ENCODE data around the gene TSPAN12.
"Not testable (repeated sequence)": the region's sequence is repeated elsewhere in the genome, so short reads cannot be mapped to it uniquely, and the experiment has no call there.

The TSPAN12 gene

DNA sequence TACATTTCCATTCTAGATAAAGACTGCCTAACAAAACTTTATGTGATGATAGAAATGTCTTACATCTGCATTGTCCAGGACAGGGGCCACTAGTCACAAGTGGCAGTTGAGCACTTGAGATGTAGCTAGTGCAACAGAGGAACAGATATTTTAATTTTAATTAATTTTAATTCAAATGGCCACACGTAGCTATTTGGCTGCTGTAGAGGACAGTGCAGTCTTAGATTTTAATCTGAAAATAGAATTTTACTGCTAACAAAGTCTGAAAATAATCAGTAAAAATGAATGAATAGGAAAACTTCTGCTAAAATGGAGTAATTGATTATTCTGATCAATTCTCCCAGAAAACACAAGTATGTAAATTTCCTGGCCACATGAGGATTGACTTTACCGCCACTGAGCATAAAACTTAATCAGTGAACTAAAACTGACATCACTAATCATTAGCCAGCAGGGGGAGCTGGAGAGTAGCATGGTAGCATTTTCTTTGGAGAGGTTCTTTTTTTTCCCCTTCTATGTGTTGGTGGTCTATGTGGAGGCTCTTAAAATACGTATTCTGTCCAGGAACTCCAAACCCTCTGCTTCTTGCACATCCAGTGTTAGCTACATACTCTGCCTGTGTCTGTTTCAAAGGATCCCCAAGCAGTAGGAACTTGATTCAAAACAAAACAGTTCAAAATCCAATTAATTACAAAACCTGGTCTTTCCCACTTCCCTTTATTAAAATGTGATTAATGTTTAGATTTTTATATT lies 52.1 kb downstream of the TSPAN12 start:
- peak; percentile 40 to 45 for DNase-seq (ENCODE audit: low read depth in 2 of 2)

GRCh38 chr7:120802751-120803150 lies 55.2 kb downstream of the TSPAN12 start:
- no peak for DNase-seq (ENCODE audit: low read depth in 2 of 2)

DNA sequence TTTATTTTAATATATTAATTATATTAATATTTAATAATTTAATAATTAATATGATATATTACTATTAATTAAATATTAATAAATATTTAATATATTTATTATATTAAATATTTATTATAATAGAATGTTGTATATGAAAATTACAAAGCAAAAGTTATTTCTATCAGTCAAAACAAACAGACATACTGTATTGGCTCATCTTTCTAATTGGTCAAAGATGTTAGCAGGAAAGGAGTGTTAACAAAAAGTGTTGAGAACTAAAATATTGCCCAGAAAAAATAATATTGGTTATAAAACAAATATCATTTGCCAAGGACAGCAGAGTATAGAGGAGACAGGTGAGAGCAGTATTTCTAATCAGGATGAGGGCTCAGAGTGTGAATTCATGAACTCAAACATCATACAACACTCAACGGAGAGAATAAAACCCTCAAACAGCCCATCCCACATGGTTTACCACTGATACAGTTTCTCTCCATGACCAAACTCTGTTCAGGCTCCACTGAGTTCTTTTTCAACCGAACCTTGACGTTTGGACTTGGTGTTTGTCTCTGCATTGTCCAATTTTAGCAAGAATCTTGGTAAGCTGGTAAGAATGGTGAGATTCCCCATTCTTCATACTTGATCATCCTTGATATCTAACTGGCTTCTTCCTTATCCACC lies 58.0 kb downstream of the TSPAN12 start:
- no peak for DNase-seq (ENCODE audit: low read depth in 2 of 2)

DNA sequence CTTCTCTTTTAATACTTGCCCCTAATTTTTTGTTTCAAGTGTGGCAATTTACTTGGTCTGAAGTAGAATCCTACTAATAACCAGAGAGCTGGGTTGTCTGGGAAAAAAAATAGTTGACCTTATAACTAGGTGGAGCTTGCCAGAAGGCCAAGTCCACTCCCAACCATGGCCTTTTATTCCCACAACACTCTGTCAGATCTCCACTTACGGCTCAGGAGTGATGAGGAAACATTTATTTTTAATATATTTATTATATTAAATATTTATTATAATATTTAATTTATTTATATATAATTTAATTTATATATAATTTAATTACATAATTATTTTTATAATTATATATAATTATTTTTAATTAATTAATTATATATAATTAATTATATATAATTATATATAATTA lies 58.8 kb downstream of the TSPAN12 start:
- DNase-seq (ENCODE audit: low read depth in 2 of 2), result no peak

DNA sequence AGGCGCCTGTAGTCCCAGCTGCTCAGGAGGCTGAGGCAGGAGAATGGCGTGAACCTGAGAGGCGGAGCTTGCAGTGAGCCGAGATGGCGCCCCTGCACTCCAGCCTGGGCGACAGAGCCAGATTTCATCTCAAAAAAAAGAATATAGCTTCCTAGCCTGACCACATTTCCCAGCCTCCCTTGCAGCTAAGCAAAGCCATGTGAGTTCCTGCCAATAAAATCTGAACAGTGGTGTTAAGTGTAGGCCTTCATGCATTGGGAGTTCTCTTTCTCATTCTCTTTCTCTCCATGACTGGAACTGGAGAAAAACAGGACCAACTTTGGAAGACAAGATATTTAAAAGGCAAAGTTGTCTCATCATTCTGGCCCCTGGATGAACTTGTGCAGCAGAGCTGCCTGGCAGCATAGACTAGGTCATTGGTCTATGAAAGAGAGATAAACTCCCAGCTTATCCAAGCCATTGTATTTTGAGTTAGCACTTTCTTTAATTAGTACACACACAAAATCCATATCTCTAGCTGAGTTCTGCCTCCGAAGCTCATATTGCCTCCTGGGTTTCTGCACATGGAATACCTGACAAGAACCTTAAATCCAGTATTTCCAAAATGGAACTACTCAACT lies 60.8 kb downstream of the TSPAN12 start:
- no peak for DNase-seq (ENCODE audit: low read depth in 2 of 2)

- DNase-seq (ENCODE audit: low read depth in 2 of 2), result no peak
Observed at GRCh38 chr7:120794106-120794729, 63.7 kb downstream of the TSPAN12 start.

GRCh38 chr7:120793213-120793936 lies 64.6 kb downstream of the TSPAN12 start:
- DNase-seq (ENCODE audit: low read depth in 2 of 2), result no peak

GRCh38 chr7:120792861-120793130 lies 65.1 kb downstream of the TSPAN12 start:
- no peak for DNase-seq (ENCODE audit: low read depth in 2 of 2)

DNA sequence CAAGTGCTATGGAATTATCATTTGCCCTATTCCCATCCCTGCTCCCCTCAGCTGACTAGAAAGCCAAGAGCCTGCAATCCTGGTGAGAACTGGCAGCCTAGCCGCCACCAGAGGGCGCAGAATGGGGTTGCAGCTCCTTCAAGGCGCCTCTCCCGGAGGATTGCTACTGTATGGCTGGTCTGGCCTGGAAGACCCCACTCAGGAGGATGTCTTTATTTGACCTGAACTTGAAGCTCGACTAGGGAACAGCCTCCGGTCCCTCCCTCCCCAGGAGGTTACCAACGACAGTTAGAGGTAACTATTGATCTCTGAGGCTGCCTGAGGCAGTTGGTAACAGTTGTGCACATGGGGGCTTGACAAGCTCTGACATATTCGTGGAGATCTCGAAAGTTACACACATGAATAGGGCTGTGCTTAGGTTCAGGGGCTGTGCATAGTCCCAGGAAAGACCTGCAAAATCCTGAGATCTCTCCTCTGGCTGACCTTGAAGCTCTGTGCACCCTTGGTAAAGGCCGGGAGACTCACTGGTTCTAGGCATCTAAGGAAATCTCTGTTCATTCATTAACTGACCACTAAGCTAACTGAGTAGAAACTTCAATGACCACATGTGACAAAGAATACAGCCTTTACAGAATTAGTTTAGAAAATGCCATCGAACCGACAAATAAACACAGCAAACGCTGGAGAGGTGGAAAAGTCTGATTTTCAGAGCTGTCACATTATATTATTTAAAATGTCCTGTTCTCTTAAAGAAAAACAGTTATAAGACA lies 65.7 kb downstream of the TSPAN12 start:
- peak; percentile 29 to 36 for DNase-seq (ENCODE audit: low read depth in 2 of 2)

- DNase-seq (ENCODE audit: low read depth in 2 of 2), result no peak
Observed at GRCh38 chr7:120785095-120785494, 72.8 kb downstream of the TSPAN12 start.

DNA sequence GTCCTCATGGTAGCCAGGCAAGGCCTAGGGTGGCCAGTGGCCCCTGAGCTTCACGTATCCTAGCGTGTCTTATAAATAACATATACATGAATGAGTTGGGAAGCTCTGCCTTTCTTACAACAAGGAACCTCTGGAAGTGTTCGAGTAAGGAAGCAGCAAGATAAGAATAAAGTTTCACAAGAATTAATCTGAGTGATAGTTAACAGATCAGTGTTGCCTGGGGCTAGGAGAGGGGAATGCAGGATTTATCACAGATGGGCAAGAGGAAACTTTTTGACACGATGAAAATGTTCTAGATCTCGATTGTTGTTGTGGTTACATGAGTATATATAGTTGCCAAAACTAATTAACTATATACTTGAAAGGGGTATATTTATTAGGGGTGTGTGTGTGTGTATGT lies 74.2 kb downstream of the TSPAN12 start:
- no peak for DNase-seq (ENCODE audit: low read depth in 2 of 2)

DNA sequence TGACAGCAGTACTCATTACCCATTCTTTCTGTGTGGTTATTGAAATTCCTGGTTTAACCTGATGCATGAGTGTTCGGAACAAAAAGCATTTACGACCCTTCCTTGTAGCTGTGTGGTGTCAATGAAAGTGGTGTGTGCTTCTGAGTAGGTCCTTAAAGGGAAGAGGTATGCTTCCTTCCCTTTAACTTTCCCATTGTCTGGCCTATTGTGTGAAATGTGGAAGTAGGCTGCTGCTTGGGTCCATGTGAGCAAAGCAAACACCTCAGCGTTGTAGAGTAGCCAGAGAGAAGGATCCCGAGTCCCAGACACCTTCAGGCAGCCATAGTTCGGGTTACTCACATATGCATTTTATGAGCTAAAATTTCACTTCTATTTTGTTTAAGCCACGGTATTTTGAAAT lies 74.7 kb downstream of the TSPAN12 start:
- no peak for DNase-seq (ENCODE audit: low read depth in 2 of 2)

DNA sequence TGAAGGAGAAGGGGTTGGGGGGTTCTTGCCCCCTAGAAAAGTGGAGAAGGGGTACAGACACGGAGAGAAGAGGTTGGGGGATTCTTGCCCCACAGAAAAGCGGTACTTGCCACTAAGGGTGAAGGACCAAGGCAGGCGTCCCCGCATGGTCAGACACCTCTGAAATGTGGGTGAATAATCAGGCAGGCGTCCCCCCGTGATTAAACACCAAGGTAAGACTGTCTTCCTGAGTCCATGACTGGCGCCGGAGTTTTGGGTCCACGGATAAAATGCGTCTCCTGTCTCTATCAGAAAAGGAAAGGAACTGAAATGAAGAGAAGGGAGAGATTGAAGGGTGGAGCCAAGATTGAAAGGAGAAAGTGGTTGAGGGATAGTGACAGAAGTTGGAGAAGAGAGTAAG lies 76.0 kb downstream of the TSPAN12 start:
- DNase-seq (ENCODE audit: low read depth in 2 of 2), result not testable (repeated sequence)

DNA sequence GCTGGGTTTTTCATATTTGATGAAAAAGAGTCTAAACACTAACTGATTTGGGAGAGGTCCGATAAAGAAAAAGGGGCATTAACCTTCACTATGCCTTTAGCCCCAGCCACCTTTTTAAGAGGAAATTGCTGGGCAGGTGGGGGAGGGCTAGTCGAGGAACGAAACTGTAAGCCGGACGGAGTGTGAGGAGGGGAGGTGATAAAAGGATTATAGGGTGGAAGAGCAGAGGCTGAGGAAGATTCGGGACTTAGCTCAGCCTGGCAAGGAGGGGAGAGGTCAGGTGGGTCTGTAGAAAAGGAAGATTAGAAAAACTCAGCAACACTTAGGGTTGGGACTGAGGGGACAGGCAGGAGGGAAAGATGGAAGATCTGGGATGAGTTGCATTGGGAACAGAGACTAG lies 77.0 kb downstream of the TSPAN12 start:
- DNase-seq (ENCODE audit: low read depth in 2 of 2), result no peak

GRCh38 chr7:120780451-120780850 lies 77.5 kb downstream of the TSPAN12 start:
- DNase-seq (ENCODE audit: low read depth in 2 of 2), result not testable (repeated sequence)

GRCh38 chr7:120779078-120779477 lies 78.9 kb downstream of the TSPAN12 start:
- DNase-seq (ENCODE audit: low read depth in 2 of 2), result not testable (repeated sequence)

DNA sequence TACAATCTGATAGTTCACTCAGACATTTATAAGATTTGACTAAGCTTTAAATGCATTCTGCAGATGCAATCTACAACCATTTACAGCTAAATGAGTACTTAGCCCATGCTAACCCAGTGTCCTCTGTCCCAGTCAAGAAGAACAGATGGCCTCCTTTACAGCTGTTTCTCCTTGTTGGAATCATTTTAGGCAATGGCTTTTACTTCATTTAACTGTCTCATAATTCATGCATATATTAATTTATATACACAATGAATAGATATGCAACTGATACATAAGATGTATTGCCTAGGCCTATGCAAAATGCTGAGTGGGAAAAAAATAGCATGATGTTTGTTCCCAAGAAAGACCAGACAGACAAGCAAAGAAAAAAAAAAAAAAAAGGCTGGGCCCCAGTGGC lies 82.2 kb downstream of the TSPAN12 start:
- DNase-seq (ENCODE audit: low read depth in 2 of 2), result no peak

- DNase-seq (ENCODE audit: low read depth in 2 of 2), result no peak
Observed at GRCh38 chr7:120774481-120774880, 83.5 kb downstream of the TSPAN12 start.

- no peak for DNase-seq (ENCODE audit: low read depth in 2 of 2)
Observed at GRCh38 chr7:120770206-120770605, 87.7 kb downstream of the TSPAN12 start.

DNA sequence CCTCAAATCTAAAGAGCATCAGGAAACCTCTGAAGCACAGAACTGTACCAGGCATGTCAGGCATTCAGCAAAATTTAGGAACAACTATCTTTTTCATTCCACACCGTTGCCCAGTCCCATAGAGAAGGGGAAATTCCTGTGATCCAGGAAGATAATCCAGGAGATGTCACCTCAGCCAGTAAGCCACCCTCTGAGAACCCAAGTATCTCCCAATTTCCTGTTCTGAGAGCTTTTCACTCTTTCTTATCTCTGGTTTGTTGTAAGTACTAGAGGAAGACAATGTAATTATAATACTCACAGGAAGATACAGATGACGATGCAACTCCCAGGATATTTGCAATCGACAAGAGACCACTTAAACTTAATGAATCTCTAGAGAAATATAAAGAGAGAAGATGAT lies 97.1 kb downstream of the TSPAN12 start:
- DNase-seq (ENCODE audit: low read depth in 2 of 2), result no peak

GRCh38 chr7:120760050-120760449 lies 97.9 kb downstream of the TSPAN12 start:
- no peak for DNase-seq (ENCODE audit: low read depth in 2 of 2)
